Kidney (tissue), 14 donors: ENCODE data around the gene DRICH1. TPM values are rescaled to one million over a fixed set of nuclear protein-coding genes. Genes with fewer than 3 reads are reported as not detected.

Experiments used
- DNase-seq, 5 donors: peaks; one replicate each; pipeline ENCODE4 v3.0.0-alpha.2; 2013 to 2020
- FAIRE-seq: peaks from 2 replicates; lab custom pipeline; 2012; peaks lifted over from hg19 to GRCh38; lab: Jason Lieb, UNC
- H3K27ac ChIP-seq, 2 donors: one replicate each; pipeline ENCODE4 v1.7.0; 2013; ENCODE audit warnings: low read depth in 2 of 2, low read length in 2 of 2, inconsistent platforms in 1 of 2
- H3K27me3 ChIP-seq: one replicate; pipeline ENCODE4 v1.7.1; 2013; ENCODE audit warnings: low read length, inconsistent platforms; ENCODE audit not compliant: control insufficient read depth, insufficient read depth
- H3K36me3 ChIP-seq, 3 donors: one replicate each; pipeline versions ENCODE4 v1.7.0 to v1.7.1; 2013; ENCODE audit warnings: low read length in 3 of 3, control low read depth in 1 of 3, inconsistent platforms in 1 of 3; ENCODE audit not compliant: insufficient read depth in 3 of 3, control insufficient read depth in 2 of 3
- H3K4me1 ChIP-seq, 3 donors: one replicate each; pipeline versions ENCODE4 v1.7.0 to v1.7.1; 2013; ENCODE audit warnings: low read length in 3 of 3, inconsistent platforms in 1 of 3, low read depth in 1 of 3; ENCODE audit not compliant: control insufficient read depth in 2 of 3, insufficient read depth in 2 of 3
- H3K4me3 ChIP-seq, 3 donors: one replicate each; pipeline versions ENCODE4 v1.7.0 to v1.8.1; 2013; ENCODE audit warnings: low read length in 3 of 3, control low read depth in 1 of 3, inconsistent platforms in 1 of 3
- H3K9ac ChIP-seq, 3 donors: one replicate each; pipeline versions ENCODE4 v1.7.0 to v1.7.1; 2013; ENCODE audit warnings: low read length in 3 of 3, control low read depth in 1 of 3, inconsistent platforms in 1 of 3
- H3K9me3 ChIP-seq, 3 donors: one replicate each; pipeline versions ENCODE4 v1.7.0 to v1.7.1; 2013; ENCODE audit warnings: low read length in 3 of 3, control low read depth in 1 of 3, inconsistent platforms in 1 of 3; ENCODE audit not compliant: control insufficient read depth in 2 of 3, insufficient read depth in 1 of 3
- intact Hi-C: fragments of 100-400 bp; cut with DNase I; formaldehyde crosslinking; loops from one replicate; pipeline ENCODE4 v1.11.1; 2022
- polyA plus RNA-seq: library from polyadenylated mRNA; stranded (reverse); fragments of 350-450 nt; fragmentation: Illumina TruSeq; extraction: RNeasy Lipid Tissue Mini Kit (QIAGEN cat#74804); gene quantifications from one replicate; pipeline ENCODE4 v1.2.3, GENCODE V29; 2014; ENCODE audit warnings: low read depth, low replicate concordance; ENCODE audit not compliant: insufficient read depth
- total RNA-seq: library from RNA; stranded (reverse); fragmentation: NEBNext Ultra II Directional; extraction: Animal tissue kit (Norgen Biotek cat#: 25700); gene quantifications from one replicate; pipeline ENCODE4 v1.2.1, GENCODE V29; 2021
- TF ChIP-seq, protein P1 (sequence below): IDR thresholded peaks from 3 replicates; pipeline ENCODE4 v1.5.1; 2012; ENCODE audit warnings: mild to moderate bottlenecking, moderate library complexity, borderline replicate concordance; ENCODE audit not compliant: insufficient read depth; ENCODE audit errors: extremely low read depth
- donor health status: control.
- donor health status: control.
- donor health status: control.
- donor health status: control.
- donor health status: control.
- donor health status: DM: yes; HTN: yes; CAD: no.
- donor health status: Normal renal cell carcinoma (clear cell type).

Gene DRICH1
- total and polyA plus RNA-seq, 2 donors from 2014 or later = 1.1 to 1.3 TPM

- Histone ChIP-seq H3K4me3 (no peak overlapping the region), H3K9me3 (no peaks in the 10 kb centered on the region), H3K9ac (no peak overlapping the region), H3K27ac (no peak overlapping the region), H3K36me3 (no peaks in the 10 kb centered on the region), H3K4me1 (no peaks in the 10 kb centered on the region), H3K27me3 (no peaks in the 10 kb centered on the region)
- intact Hi-C loops = no loop called here
- DNase-seq (no peak), FAIRE-seq (no peak)
- TF ChIP-seq, protein P1, sequence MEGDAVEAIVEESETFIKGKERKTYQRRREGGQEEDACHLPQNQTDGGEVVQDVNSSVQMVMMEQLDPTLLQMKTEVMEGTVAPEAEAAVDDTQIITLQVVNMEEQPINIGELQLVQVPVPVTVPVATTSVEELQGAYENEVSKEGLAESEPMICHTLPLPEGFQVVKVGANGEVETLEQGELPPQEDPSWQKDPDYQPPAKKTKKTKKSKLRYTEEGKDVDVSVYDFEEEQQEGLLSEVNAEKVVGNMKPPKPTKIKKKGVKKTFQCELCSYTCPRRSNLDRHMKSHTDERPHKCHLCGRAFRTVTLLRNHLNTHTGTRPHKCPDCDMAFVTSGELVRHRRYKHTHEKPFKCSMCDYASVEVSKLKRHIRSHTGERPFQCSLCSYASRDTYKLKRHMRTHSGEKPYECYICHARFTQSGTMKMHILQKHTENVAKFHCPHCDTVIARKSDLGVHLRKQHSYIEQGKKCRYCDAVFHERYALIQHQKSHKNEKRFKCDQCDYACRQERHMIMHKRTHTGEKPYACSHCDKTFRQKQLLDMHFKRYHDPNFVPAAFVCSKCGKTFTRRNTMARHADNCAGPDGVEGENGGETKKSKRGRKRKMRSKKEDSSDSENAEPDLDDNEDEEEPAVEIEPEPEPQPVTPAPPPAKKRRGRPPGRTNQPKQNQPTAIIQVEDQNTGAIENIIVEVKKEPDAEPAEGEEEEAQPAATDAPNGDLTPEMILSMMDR = no peak
Observed at GRCh38 chr22:23581260-23581650, 50.9 kb downstream of the DRICH1 start.

GRCh38 chr22:23580576-23581259, 51.4 kb downstream of the DRICH1 start:
- FAIRE-seq (no peak), DNase-seq (no peak)
- intact Hi-C loops = no loop called here
- Histone ChIP-seq H3K36me3 (no peaks in the 10 kb centered on the region), H3K27me3 (no peaks in the 10 kb centered on the region), H3K27ac (no peak overlapping the region), H3K9me3 (no peaks in the 10 kb centered on the region), H3K4me1 (no peaks in the 10 kb centered on the region), H3K4me3 (no peak overlapping the region), H3K9ac (no peak overlapping the region)
- TF ChIP-seq, protein P1 = no peak

- Histone ChIP-seq H3K27ac (no peak within 1 kb of the TSS), H3K9ac (no peak within 1 kb of the TSS), H3K4me3 (no peak within 1 kb of the TSS), H3K27me3 (no peaks in the 10 kb centered on the region), H3K9me3 (no peaks in the 10 kb centered on the region), H3K36me3 (no peaks in the 10 kb centered on the region), H3K4me1 (no peaks in the 10 kb centered on the region)
- TF ChIP-seq, protein P1 = no peak
- intact Hi-C loops = no loop called here
- FAIRE-seq (no peak), DNase-seq (no peak)
Observed at GRCh38 chr22:23579870-23580575, 52.1 kb downstream of the DRICH1 start, which contains the start of gene IGLL1. IGLL1 (minus strand) TSS chr22:23580290; CDS start chr22:23580190, 100 bp downstream.
